ENCODE data around the gene DCAF11.
A peak's percentile ranks its signal among the peaks of the same experiment; 100 is the strongest.

DCAF11 gene

GRCh38 chr14:24079491-24080141, 35.0 kb upstream of the DCAF11 start:
- peak; percentile 73 for FAIRE-seq

DNA sequence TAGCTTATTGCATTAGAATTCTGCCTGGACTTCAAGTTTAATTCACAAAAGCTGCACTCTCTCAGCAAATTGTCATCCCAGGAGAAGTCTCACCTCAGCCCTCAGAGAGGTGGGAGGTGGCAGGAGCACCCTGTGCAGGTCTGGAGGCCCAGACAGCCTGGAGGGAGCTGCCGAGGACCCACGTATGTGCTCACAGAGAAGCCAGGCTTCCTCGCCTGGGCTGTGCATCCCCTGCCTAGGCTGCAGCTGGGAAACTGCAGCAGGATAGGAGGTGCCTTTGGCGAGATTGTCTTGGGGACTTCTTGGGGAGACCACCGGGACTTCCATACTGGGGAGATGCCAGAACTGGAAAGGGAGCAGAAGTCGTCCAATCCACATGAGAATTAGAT, 34.4 kb upstream of the DCAF11 start:
- no peak for FAIRE-seq

GRCh38 chr14:24080888-24081738, 33.5 kb upstream of the DCAF11 start:
- FAIRE-seq = no peak

GRCh38 chr14:24081739-24082211, 32.8 kb upstream of the DCAF11 start:
- no peak for FAIRE-seq

- FAIRE-seq = no peak
These were observed 32.0 kb upstream of the DCAF11 start for GRCh38 chr14:24082411-24083080.

GRCh38 chr14:24083462-24083861, 31.1 kb upstream of the DCAF11 start:
- FAIRE-seq = no peak

DNA sequence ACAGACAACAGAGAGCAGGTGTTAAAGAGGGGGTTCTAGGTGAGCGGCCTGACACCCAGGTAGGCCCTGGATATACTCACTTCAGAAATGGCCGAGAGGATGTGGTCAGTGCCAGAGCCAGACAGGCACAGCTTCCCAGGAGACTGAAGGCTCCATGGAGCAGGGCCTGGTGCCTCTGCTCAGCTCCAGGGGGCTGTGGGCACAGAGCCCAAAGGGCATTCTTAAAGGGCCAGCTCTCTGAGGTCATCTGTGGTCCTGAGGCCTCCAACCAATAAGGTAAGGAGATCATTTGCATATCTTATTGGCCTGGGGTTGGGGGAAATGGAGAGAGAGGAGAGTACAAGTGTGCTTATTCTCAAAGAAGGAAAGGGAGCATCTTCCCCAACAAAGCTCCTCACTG, 30.1 kb upstream of the DCAF11 start:
- no peak for FAIRE-seq

DNA sequence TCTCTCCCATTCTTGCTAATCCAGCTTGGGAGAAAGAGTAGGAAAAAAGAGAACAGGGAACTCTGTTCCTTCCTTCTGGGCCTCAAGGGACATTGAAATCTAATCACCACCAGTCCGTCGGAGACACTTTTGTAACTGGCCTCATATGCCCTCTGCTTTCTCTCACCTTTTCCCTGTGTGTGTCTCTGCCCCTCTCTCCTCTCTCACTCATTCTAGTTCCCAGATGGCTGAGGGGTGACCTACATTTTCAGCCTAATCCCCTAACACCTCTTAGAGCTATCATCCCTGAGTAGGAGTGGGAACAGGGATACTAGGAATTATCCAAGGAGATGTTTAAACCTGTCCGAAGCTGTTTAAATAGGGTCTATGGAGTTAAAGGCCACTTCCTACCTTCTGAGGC, 29.4 kb upstream of the DCAF11 start:
- FAIRE-seq = no peak

- FAIRE-seq = no peak
These were observed 28.2 kb upstream of the DCAF11 start for GRCh38 chr14:24086193-24086955.

DNA sequence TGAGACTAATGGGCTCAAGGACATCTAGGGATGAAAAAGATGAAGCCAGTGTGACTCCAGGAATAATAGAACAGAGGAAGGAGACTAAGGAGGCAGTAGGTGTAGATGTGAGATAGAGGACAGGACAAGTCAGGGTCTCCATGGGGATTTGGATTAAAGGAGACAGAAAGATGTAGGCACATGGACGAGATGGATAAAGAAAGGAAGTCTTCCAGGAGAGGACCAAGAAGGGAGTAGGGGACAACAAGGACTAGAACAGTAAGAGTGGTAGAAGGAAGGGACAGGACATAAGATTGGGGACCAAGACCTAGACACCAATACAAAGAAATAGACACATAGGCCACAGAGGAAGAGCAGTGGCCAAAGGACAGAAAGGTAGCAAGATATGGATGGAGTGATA, 27.6 kb upstream of the DCAF11 start:
- FAIRE-seq = no peak

GRCh38 chr14:24088095-24088494, 26.5 kb upstream of the DCAF11 start:
- no peak for FAIRE-seq

- no peak for FAIRE-seq
These were observed 24.7 kb upstream of the DCAF11 start for GRCh38 chr14:24089890-24090289.

DNA sequence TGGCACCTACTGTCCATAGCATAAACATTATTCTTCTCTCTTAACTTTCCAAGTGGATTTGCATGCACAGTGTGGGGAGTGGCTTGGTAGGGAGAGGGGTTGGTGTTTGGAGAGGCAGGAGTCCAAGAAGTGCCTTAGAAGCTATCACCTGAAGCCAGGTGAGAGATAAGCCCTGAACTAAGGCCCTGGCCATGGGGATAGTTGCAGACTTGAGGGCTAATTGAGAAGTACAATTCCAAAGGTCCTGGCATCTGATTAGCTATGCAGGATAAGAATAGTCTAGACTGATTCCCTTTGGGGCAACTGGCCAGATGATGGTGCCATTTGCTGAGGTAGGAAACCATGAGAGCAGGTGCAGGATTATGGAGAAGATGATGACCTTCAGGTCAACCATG, 22.5 kb upstream of the DCAF11 start:
- no peak for FAIRE-seq

DNA sequence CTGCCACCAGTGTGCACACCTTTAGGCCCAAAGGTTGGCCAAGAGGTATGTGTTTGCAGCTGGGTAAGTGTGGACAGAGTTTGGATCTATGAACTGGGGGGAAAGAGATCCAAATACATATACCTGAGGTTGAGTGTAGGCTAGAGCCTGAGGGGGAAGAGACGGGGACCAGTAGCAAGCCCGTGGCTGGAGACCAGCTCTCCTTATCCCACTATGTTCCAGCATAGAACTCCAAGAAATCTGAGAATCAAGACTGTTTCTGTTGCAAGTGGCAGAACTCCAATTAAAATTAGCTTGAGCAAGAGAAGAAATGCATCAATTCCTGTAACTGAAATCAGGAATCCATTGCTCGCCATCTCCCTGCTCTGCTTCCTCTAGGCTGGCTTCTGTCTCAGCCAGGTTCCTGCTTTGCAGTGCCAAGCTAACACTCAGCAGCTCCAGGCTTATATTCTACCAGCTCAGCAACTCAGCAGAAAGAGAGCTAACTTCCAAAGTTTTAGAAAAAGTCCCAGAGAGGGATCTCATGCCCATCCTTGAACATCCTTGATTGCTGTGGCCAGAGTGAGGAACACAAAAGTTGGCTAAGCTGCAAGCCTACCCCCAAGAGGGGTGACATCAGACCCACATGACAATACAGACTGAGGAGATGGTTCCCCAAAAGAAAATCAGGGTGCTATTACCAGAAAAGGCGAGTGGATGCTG, 21.9 kb upstream of the DCAF11 start:
- FAIRE-seq = no peak

DNA sequence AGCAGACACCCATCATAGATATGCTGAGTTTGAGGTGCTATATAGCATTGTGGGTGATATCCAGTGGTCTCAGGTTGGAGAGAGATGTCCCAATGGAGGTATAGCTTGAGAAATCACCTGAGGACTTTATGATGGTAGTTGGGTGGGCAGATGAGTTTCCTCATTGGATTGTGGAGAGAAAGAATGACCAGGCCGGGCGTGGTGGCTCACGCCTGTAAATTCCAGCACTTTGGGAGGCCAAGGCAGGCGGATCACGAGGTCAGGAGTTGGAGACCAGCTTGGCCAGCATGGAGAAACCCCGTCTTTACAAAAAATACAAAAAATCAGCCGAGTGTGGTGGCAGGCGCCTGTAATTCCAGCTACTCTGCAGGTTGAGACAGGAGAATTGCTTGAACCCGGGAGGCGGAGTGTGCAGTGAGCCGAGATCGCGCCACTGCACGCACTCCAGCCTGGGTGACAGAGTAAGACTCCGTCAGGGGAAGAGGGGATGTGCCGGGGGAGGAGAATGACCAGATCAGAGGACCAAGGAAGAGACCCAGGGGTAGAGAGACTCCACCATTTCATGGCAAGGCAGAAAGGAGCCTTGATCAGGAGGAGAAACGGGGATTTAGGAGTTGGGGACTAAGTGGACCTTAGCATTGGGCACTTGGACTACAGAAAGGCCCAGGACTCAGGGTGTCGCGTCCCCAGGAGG, 21.2 kb upstream of the DCAF11 start:
- no peak for FAIRE-seq

- FAIRE-seq = no peak
These were observed 20.4 kb upstream of the DCAF11 start, which contains the start of gene PCK2 for GRCh38 chr14:24093901-24094840. TSS of gene PCK2 (plus strand) at chr14:24094311. CDS start at chr14:24094406, 95 bp downstream.

DNA sequence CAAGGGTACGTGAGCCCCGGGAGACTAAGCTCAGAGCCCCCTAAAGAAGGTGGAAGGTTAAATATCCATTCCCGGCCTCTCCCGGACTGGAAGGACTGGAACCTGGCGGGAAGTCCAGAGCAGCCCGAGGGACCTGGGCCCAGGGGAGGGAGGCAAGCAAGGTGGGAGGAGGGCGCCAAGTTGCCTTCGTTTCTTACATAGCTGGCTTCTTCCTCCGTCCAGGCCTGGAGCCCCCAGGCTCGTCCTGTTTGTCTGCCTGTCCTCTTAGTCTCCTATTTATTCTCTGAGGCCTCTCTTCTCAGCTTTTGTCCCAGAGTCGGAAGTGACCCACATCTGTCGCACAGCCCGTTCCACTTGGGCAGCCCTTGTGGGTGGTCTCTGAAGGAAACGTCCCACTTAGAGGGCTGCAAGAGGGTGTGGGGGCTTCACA, 19.7 kb upstream of the DCAF11 start:
- FAIRE-seq = no peak

DNA sequence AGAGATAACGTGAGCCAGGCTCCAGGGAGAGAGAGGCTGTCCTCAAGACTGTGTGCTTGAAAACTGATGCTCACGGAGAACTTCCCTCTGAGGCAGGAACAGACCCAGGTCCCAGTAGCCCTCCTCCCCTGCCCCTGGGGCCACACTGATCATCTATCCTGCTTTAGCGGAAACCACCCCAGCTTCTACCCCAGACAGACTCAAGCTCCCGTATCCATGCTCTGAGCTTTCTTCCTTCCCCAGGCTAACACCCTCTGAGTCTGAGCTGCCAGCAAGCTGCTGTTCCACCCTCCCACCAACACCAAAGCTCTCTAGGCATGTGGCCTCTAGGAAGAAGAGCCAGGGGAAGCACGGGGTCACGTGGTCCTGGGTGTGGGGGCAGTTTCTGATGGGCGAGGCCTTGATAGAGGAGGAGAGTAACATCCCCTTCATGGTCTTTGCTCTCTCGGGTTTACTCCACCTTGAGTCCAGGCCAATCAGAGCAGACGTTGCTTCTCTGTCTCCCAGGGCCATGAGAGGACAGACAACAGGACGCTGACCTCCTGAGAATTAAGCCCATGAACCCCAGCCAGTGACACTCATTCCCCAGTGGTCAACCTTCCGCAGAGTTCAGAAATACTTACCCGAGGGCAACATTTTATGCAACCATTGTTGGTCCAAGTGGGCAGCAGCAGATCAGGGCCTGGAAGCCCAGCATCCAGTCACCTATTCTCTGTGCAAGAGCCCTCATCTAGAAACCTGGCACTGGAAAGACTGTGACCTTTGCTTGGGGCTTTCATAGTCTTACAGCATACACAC, 19.1 kb upstream of the DCAF11 start:
- FAIRE-seq = no peak

DNA sequence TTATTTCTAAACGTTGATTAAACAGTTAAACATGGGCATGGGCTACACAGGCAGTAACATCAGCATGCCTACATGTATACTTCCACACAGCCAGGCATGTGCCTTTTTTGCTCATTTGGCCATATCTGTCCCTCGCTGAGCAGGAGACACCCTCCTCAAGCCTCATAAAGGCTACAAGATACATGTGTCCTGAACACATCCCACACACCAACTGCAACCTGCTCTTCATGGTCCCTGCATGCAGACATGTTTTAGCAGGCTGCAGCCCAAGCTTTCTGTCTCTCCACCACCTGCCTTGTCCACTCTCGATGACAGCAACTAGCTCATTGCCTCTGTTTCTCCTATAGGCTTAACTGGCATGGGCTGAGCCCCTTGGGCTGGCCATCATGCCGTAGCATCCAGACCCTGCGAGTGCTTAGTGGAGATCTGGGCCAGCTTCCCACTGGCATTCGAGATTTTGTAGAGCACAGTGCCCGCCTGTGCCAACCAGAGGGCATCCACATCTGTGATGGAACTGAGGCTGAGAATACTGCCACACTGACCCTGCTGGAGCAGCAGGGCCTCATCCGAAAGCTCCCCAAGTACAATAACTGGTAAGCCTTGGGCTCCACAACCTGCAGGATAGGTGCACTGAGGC, 17.9 kb upstream of the DCAF11 start:
- FAIRE-seq = no peak

Data from islet of Langerhans (tissue), 1 donor.